Stimulated activated CD4-positive, alpha-beta T cell treated with anti-CD3 and anti-CD28 coated beads, Interleukin-1b, Interleukin-23, amount 100 ng/mL, for 1 hour (primary cell): ENCODE results near the gene ADGRE1.
A peak's percentile ranks its signal among the peaks of the same experiment; 100 is the strongest.

Experiments
- DNase-seq, 2 donors: peaks; one replicate each; pipeline ENCODE4 v3.0.0-alpha.2; 2020; ENCODE audit warnings: low read depth in 2 of 2

The ADGRE1 gene

GRCh38 chr19:6877766-6878165 is 9.6 kb upstream of the ADGRE1 start:
- no peak for DNase-seq

GRCh38 chr19:6886277-6886897 is 992 bp upstream of the ADGRE1 start:
- DNase-seq: no peak

- no peak for DNase-seq
These were observed 1.6 kb downstream of the ADGRE1 start for GRCh38 chr19:6888967-6889366.

- no peak for DNase-seq
These were observed 3.1 kb downstream of the ADGRE1 start for GRCh38 chr19:6890401-6890913.

GRCh38 chr19:6890938-6891337 is 3.6 kb downstream of the ADGRE1 start:
- DNase-seq: peak in 1 of 2 donors; percentile 28

- no peak for DNase-seq
These were observed 4.5 kb downstream of the ADGRE1 start for GRCh38 chr19:6891761-6892385.

- DNase-seq: no peak
These were observed 6.9 kb downstream of the ADGRE1 start for GRCh38 chr19:6894313-6894712.

GRCh38 chr19:6903446-6903845 is 16.1 kb downstream of the ADGRE1 start:
- no peak for DNase-seq

GRCh38 chr19:6906559-6907060 is 19.2 kb downstream of the ADGRE1 start:
- DNase-seq: no peak

GRCh38 chr19:6911523-6911922 is 24.1 kb downstream of the ADGRE1 start:
- DNase-seq: no peak

- no peak for DNase-seq
These were observed 26.9 kb downstream of the ADGRE1 start for GRCh38 chr19:6914321-6914720.

- DNase-seq: no peak
These were observed 29.6 kb downstream of the ADGRE1 start for GRCh38 chr19:6916952-6917351.

- no peak for DNase-seq
These were observed 38.0 kb downstream of the ADGRE1 start for GRCh38 chr19:6925386-6925785.

GRCh38 chr19:6925801-6926751 is 38.7 kb downstream of the ADGRE1 start:
- DNase-seq: peak in 1 of 2 donors; percentile 9

GRCh38 chr19:6930190-6930589 is 42.8 kb downstream of the ADGRE1 start:
- DNase-seq: no peak

GRCh38 chr19:6935069-6935468 is 47.7 kb downstream of the ADGRE1 start:
- no peak for DNase-seq

GRCh38 chr19:6935618-6936017 is 48.2 kb downstream of the ADGRE1 start:
- DNase-seq: no peak

- no peak for DNase-seq
These were observed 58.4 kb downstream of the ADGRE1 start for GRCh38 chr19:6945733-6946132.

- DNase-seq: peak in 1 of 2 donors; percentile 6
These were observed 60.4 kb downstream of the ADGRE1 start for GRCh38 chr19:6947745-6948144.

GRCh38 chr19:6948884-6949283 is 61.5 kb downstream of the ADGRE1 start:
- DNase-seq: no peak

- DNase-seq: no peak
These were observed 65.6 kb downstream of the ADGRE1 start for GRCh38 chr19:6952956-6953355.

GRCh38 chr19:6955082-6955481 is 67.7 kb downstream of the ADGRE1 start:
- no peak for DNase-seq
